GM13977 (cell line): ENCODE data around the gene PALS1.

Source experiments
- DNase-seq: peaks from one replicate; pipeline ENCODE4 v3.0.0; 2012; ENCODE audit warnings: low spot score
- in situ Hi-C: fragments of 300-500 bp; cut with MboI; formaldehyde crosslinking; loops from one replicate; pipeline ENCODE4 v1.12.0; 2022; ENCODE audit warnings: low sequenced_read_pairs, low pct_unique_long_range_greater_than_20kb, mixed read lengths, inconsistent platforms; ENCODE audit not compliant: unreplicated experiment
- TF ChIP-seq, protein P1 (sequence below): IDR thresholded peaks from 2 replicates; pipeline ENCODE4 v1.5.1; 2012; ENCODE audit warnings: mild to moderate bottlenecking, control low read depth; ENCODE audit not compliant: insufficient read depth; ENCODE audit errors: extremely low read depth, missing control alignments

Gene PALS1

GRCh38 chr14:67232621-67233020 is 8.6 kb upstream of the PALS1 start:
- TF ChIP-seq, protein P1, sequence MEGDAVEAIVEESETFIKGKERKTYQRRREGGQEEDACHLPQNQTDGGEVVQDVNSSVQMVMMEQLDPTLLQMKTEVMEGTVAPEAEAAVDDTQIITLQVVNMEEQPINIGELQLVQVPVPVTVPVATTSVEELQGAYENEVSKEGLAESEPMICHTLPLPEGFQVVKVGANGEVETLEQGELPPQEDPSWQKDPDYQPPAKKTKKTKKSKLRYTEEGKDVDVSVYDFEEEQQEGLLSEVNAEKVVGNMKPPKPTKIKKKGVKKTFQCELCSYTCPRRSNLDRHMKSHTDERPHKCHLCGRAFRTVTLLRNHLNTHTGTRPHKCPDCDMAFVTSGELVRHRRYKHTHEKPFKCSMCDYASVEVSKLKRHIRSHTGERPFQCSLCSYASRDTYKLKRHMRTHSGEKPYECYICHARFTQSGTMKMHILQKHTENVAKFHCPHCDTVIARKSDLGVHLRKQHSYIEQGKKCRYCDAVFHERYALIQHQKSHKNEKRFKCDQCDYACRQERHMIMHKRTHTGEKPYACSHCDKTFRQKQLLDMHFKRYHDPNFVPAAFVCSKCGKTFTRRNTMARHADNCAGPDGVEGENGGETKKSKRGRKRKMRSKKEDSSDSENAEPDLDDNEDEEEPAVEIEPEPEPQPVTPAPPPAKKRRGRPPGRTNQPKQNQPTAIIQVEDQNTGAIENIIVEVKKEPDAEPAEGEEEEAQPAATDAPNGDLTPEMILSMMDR = no peak
- in situ Hi-C loops = no loop called here
- no peak for DNase-seq

DNA sequence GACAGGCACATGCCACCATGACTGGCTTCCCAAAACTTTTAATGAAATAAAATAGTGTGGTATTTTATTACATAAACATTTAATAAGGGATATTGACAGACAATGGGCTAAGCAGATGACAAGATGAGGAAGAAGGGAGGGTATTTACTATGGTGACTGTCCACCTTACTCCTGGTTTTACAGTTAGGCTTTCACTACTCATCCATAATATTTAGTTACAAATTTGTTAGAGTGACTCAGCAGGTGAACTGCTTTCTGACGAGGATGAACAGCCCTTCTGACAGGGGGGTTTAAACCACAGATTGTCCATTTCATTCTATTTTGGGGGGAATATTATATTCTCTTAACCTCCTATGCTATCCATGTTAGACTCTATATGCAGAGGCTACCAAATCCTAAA is 3.6 kb upstream of the PALS1 start:
- in situ Hi-C loops = no loop called here
- TF ChIP-seq, protein P1 = no peak
- no peak for DNase-seq

DNA sequence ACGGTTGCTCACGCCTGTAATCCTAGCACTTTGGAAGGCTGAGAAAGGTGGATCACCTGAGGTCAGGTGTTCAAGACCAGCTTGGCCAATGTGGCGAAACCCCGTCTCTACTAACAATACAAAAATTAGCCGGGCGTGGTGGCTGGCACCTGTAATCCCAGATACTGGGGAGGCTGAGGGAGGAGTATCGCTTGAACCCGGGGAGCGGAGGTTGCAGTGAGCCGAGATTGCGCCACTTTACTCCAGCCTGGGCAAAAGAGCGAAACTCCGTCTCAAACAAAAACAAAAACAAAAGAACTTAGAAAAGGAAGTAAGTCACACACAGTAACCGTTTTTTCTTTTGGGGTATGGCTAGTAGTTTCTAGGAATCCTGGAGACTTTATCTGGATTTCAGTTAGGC is 1.7 kb upstream of the PALS1 start:
- DNase-seq = no peak
- in situ Hi-C loops = no loop called here
- TF ChIP-seq, protein P1 = no peak

DNA sequence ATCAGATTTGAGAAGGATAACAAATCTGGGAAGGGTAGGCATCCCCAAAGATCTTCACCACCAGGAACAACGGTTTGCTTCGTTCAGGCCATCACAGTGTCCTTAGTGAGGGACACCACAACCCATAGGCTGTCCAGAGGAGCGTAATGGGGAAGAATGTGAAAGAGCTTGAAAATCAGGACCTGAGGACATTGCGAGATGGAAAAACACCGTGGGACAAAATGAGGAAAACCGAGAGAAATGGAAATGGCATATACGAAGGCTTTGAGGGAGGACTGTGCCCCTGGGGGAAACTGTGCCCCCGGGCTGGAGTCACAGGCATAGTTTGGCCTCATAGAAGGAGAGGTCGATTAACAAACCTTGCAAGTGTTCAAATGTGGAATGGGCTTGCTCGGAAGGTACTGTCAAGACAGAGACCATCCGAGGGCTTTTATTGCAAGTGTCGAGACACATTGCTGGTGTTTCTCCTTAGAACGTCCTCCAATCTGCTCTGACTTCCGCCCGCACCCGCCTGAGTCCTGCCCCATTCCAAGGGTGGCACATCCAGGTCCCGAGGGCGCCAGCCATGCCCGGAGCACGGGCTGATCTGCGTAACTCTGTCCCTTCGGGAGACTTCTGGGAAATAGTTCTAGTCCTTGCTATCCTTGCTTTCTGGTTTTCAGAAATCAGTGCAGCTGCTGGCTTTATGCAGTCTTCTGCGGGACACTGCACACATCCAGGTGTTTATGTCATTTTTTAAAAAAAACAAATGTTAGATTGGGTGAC is 885 bp upstream of the PALS1 start:
- DNase-seq = peak; percentile 13

GRCh38 chr14:67240978-67241410 is 241 bp upstream of the PALS1 start:
- in situ Hi-C loops = no loop called here
- TF ChIP-seq, protein P1 = no peak
- peak; percentile 95 for DNase-seq

More for the DNA sequence above, 885 bp upstream of the PALS1 start:
- TF ChIP-seq, protein P1 = no peak
- in situ Hi-C loops = no loop called here

GRCh38 chr14:67242168-67242420 is 859 bp downstream of the PALS1 start:
- in situ Hi-C loops = no loop called here
- TF ChIP-seq, protein P1 = no peak
- DNase-seq = no peak

- TF ChIP-seq, protein P1 = no peak
- DNase-seq = no peak
- in situ Hi-C loops = no loop called here
These were observed 3.9 kb downstream of the PALS1 start for GRCh38 chr14:67245104-67245503.
